GM23338 (cell line): Measurements from ENCODE around the gene STT3B. TPM values are rescaled to one million over a fixed set of nuclear protein-coding genes. Genes with fewer than 3 reads are reported as not detected.

Source experiments
- ATAC-seq: fragments of 200-7000 bp; cut with Tn5 transposase; 3 replicates; pipeline ENCODE4 v1.9.1; 2020
- DNase-seq: peaks from one replicate; pipeline ENCODE4 v3.0.0-alpha.2; 2015; ENCODE audit warnings: low spot score
- H2AFZ ChIP-seq: fragments of 200-600 bp; sonication (generic); 2 replicates; pipeline ENCODE4 v1.8.0; 2016; ENCODE audit warnings: antibody characterized with exemption, mild to moderate bottlenecking, moderate library complexity
- H3F3A ChIP-seq: fragments of 200-600 bp; sonication (generic); replicated peaks from 2 replicates; pipeline ENCODE4 v1.8.0; 2017; ENCODE audit warnings: antibody characterized with exemption, mixed run types, low read depth
- H3K27ac ChIP-seq: fragments of 200-600 bp; sonication (generic); 2 replicates; pipeline ENCODE4 v1.6.1; 2016; ENCODE audit warnings: low read depth
- H3K27me3 ChIP-seq: fragments of 200-600 bp; sonication (generic); 2 replicates; pipeline ENCODE4 v1.8.0; 2016; ENCODE audit warnings: mild to moderate bottlenecking, mixed run types, moderate library complexity; ENCODE audit not compliant: insufficient read depth
- H3K36me3 ChIP-seq: fragments of 200-600 bp; sonication (generic); 2 replicates; pipeline ENCODE4 v1.8.0; 2016; ENCODE audit warnings: mild to moderate bottlenecking; ENCODE audit not compliant: insufficient read depth
- H3K4me1 ChIP-seq: fragments of 200-600 bp; sonication (generic); 2 replicates; pipeline ENCODE4 v1.8.0; 2016; ENCODE audit warnings: mild to moderate bottlenecking, moderate library complexity; ENCODE audit not compliant: insufficient read depth
- H3K4me2 ChIP-seq: fragments of 200-600 bp; sonication (generic); 2 replicates; pipeline ENCODE4 v1.7.1; 2017; ENCODE audit warnings: mixed run types
- H3K4me3 ChIP-seq: fragments of 200-600 bp; sonication (generic); 2 replicates; pipeline ENCODE4 v1.6.1; 2016; ENCODE audit warnings: mixed run types
- H3K79me2 ChIP-seq: fragments of 200-600 bp; sonication (generic); replicated peaks from 2 replicates; pipeline ENCODE4 v1.8.0; 2017; ENCODE audit warnings: mild to moderate bottlenecking; ENCODE audit not compliant: insufficient read depth
- H3K9me2 ChIP-seq: fragments of 200-600 bp; sonication (generic); 2 replicates; pipeline ENCODE4 v1.8.0; 2017; ENCODE audit not compliant: insufficient read depth
- H4K20me1 ChIP-seq: fragments of 200-600 bp; sonication (generic); replicated peaks from 2 replicates; pipeline ENCODE4 v1.8.0; 2017; ENCODE audit warnings: mild to moderate bottlenecking; ENCODE audit not compliant: insufficient read depth
- H3K27ac Mint-ChIP-seq: 2 replicates; pipeline ENCODE4 v1.8.0; 2020; ENCODE audit warnings: inconsistent platforms, mild to moderate bottlenecking, moderate library complexity, mixed read lengths
- H3K27me3 Mint-ChIP-seq: 3 replicates; pipeline ENCODE4 v1.8.0; 2022; ENCODE audit warnings: low read depth, mild to moderate bottlenecking, moderate library complexity, mixed read lengths, inconsistent platforms; ENCODE audit not compliant: insufficient read depth, poor library complexity
- H3K36me3 Mint-ChIP-seq: 3 replicates; pipeline ENCODE4 v1.8.0; 2021; ENCODE audit warnings: low read depth, mild to moderate bottlenecking, inconsistent platforms, moderate library complexity, mixed read lengths
- H3K4me1 Mint-ChIP-seq: 3 replicates; pipeline ENCODE4 v1.8.0; 2020; ENCODE audit warnings: mild to moderate bottlenecking, inconsistent platforms, mixed read lengths
- H3K4me3 Mint-ChIP-seq: 3 replicates; pipeline ENCODE4 v1.8.0; 2021; ENCODE audit warnings: moderate library complexity, mild to moderate bottlenecking, inconsistent platforms, mixed read lengths
- H3K9me3 Mint-ChIP-seq: 3 replicates; pipeline ENCODE4 v1.8.0; 2020; ENCODE audit warnings: moderate library complexity, mild to moderate bottlenecking, inconsistent platforms, mixed read lengths
- CTCF ChIP-seq, 2 experiments: fragments of 200-600 bp in 1 of 2; sonication (generic) in 1 of 2; conservative IDR thresholded peaks; 2 replicates each; pipeline versions ENCODE4 v1.5.1 to v1.6.1; 2016 to 2017; ENCODE audit warnings: antibody characterized with exemption in 2 of 2, low read depth in 2 of 2, mild to moderate bottlenecking in 2 of 2, moderate library complexity in 1 of 2
- EZH2phosphoT487 ChIP-seq: fragments of 200-600 bp; sonication (generic); IDR thresholded peaks from one replicate; pipeline ENCODE4 v1.8.1; 2018; ENCODE audit warnings: antibody characterized with exemption; ENCODE audit not compliant: unreplicated experiment
- POLR2AphosphoS5 ChIP-seq: IDR thresholded peaks from 2 replicates; pipeline ENCODE4 v1.6.1; 2016; ENCODE audit warnings: antibody characterized with exemption, low read depth
- REST ChIP-seq: IDR thresholded peaks from one replicate; pipeline ENCODE4 v1.6.1; 2018; ENCODE audit warnings: antibody characterized with exemption; ENCODE audit not compliant: unreplicated experiment
- STAT1 ChIP-seq: IDR thresholded peaks from one replicate; pipeline ENCODE4 v1.6.1; 2016; ENCODE audit warnings: antibody characterized with exemption; ENCODE audit not compliant: unreplicated experiment
- ZNF462 ChIP-seq: fragments of 250-450 bp; sonication (Bioruptor Pico); IDR thresholded peaks from 2 replicates; pipeline ENCODE4 v1.5.0; 2020; ENCODE audit warnings: mild to moderate bottlenecking, moderate library complexity
- polyA plus RNA-seq: library from polyadenylated mRNA; unstranded; fragments of >200 nt; fragmentation: Nextera tagmentation; extraction: Ambion mirVana; gene quantifications from 2 replicates; pipeline ENCODE4 v1.2.1, GENCODE V29; 2016
- total RNA-seq: library from RNA; depleted of rRNA; stranded (reverse); fragments of >200 nt; shearing (Covaris generic); gene quantifications from 2 replicates; pipeline ENCODE4 v1.2.3, GENCODE V29; 2014

Gene STT3B
- total and polyA plus RNA-seq, 2 experiments from 2014 or later: 44.1 to 167 TPM

DNA sequence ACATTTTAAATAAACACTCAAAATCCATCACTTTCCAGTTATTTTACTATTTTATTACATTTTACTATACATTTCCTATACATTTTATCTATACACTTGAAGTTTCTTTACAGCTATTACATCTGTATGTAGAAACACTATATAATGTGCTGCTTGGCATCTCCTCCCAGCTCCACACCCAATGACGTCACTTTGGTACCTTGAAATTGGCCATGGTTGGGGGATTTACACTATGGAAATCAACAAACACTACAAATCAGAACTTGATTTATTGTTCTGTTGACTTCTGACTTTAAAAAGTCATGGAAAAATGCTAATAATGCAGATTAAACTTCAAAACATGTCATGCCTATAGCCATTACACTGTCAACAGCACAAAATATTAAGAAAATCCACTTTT, 48.9 kb upstream of the STT3B start (continued):
- TF ChIP-seq ZNF462 (CRISPR knock-in tag): no peak
- no peak for TF ChIP-seq POLR2AphosphoS5

DNA sequence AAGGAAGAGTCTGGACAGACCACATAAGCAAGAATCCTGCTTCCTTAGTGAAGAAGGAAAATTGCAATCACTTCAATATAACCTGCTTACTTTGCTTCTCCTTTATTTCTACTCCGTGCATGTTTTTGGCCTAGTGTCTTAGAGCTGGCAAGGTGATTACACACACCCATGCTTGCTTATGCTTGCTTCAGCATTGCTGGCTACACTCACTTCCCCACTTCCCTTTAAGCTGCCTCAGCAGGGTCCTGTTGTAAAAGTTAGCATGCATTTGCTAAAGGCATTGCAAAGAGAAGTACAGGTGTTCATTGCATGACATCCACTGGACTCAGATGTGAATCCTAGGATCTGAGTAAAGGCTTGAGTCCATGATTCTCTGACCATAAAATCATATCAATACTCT, 47.5 kb upstream of the STT3B start:
- Mint-ChIP-seq H3K4me1 (peaks cover 10% of the 10 kb centered on the region), H3K27ac (no peak overlapping the region), H3K27me3 (peaks cover 9% of the 10 kb centered on the region), H3K9me3 (no peaks in the 10 kb centered on the region; the same call in 2 of the 3 replicates), H3K4me3 (no peak overlapping the region), H3K36me3 (no peaks in the 10 kb centered on the region)
- Histone ChIP-seq H3K27ac (no peak overlapping the region), H3F3A (no peaks in the 10 kb centered on the region), H3K4me3 (no peak overlapping the region), H3K9me2 (no peaks in the 10 kb centered on the region), H3K4me2 (no peak overlapping the region), H3K36me3 (no peaks in the 10 kb centered on the region), H3K4me1 (no peaks in the 10 kb centered on the region; the same call in 1 of the 2 replicates), H3K27me3 (no peaks in the 10 kb centered on the region), H3K79me2 (no peaks in the 10 kb centered on the region), H2AFZ (no peak overlapping the region), H4K20me1 (no peaks in the 10 kb centered on the region)
- no peak for ATAC-seq
- DNase-seq: no peak
- TF ChIP-seq STAT1: no peak
- TF ChIP-seq CTCF (conservative IDR thresholded peaks at IDR 0.05; ENCODE audit: low read depth in 2 of 2): no peak
- no peak for TF ChIP-seq REST
- no peak for TF ChIP-seq EZH2phosphoT487
